ENCODE measurements around the gene DHCR7.
A peak's percentile ranks its signal among the peaks of the same experiment; 100 is the strongest.

DHCR7 gene

DNA sequence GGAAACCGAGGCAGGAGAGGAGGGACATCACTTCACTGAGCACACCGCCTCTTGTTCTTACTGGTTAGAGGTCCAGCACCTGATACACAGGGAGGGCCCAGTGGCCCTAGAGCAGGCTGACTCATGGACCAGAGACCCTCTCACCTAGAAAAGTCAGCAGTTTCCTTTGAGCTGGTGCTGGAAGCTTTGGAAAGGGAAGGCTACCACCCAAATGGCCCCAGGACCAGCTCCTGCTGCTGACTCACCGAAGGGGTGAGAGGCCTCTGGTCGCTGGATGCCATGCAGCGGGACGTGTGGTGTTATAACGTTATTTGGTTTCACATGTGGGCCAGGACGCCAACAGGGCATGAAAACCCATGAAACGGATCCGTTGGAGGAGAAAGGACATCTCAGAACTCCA, 8.6 kb upstream of the DHCR7 start:
- DNase-seq (ENCODE audit: low read depth), result no peak

DNA sequence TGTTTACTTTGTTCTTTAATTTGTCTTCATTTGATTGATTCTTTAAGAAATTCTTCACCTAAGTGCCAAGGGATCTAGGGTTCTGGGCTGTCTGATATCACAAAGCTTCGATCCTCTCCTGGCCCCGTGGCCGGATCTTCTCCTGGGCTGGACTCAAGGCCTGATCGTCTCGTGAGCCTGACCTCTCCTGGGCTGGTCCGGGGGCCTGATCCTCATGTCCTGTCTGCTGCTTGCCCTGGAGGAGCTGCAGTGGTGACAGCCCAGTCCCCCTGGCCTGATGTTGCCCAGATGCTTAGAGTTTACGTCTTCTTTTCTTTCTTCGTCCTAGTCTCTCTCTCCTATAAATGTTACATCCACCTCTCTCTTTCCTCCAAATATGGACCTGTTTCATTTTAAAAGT, 8.1 kb upstream of the DHCR7 start:
- no peak for DNase-seq (ENCODE audit: low read depth)

DNA sequence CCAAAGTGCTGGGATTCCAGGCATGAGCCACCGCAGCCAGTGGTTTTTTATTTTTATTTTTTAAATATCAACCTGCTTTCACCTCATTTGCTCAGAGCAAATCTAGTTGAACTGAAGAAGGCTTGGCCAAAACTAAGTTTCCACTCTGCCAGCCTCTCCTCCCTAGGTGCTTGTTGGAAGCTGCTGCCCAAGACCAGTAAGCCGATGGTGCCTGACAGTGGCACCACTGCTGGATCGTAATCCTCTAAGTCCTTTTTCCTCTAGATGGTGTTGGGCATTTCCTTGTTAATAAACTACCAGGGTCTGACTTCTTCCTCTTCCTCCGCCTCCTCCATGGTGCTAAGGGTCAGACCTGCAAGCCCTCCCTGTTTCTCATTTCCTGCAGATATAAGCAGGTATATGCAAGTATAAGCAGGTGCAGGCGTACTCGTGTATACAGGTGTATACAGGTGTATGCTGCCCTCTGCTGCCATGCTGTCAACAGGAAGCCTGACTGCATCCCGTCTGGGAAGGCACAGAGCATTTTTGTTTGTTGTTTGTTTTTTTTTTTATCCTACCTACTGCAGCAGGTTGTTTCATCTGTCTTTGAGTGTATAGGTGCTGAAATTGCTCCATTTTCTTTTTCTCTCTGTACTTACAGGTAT, 6.4 kb upstream of the DHCR7 start:
- DNase-seq (ENCODE audit: low read depth), result no peak

DNA sequence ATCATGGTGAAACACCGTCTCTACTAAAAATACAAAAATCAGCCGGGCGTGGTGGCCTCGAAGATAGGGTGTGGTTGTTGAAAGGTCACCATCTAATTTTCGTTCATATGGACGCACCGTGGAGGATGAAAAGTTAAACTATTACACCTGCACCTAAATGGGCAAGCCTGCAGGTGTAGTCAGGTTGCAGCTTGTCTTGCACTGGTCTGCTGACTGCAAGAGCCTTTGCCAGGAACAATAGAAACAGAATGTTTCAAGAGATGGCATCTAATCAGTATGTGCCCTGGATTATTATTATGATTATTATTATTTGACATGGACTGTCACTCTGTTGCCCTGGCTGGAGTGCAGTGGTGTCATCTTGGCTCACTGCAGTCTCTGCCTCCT, 5.7 kb upstream of the DHCR7 start:
- no peak for DNase-seq (ENCODE audit: low read depth)

DNA sequence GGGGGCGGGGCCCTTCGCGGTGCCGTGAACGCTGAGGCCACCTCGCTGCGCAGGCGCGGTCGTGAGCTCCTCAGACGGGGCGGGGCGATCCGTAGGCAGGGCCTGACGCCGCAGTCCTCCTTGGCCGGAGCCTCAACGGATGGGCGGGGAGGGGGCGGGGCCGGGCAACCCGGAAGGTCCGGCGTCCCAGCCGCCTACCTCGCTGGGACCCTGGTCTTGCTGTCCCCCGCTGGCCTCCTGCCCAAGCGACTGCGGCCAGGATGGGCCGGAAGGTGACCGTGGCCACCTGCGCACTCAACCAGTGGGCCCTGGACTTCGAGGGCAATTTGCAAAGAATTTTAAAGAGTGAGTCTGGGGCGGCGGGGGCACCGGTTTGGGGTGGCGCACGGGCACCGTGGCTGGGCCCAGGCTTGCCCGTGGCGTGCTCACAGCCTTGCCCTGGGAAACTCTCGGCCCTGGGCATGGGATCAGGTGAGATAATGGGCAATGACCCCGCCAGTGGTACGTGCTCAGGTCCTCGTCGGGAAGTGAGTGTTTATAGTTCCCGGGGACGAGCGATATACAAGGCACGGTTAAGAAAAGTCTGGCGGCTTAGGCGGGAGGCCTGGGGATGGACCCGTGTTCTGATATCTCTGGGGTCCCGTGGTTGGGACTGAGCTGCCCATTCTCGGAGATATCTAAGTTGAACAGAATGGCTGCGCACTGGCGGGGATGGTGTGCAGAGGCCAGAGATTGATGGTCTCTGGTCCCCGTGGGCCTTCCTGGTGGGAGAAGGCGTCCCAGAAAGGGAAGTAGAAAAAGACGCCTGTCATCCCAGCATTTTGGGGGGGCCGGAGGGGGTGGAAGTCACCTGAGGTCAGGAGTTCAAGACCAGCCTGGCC, 5.1 kb upstream of the DHCR7 start, which contains the start of gene NADSYN1:
TSS of gene NADSYN1 (plus strand) at position 167 of the 881 bp plus-strand sequence. CDS start at position 261, 94 bp downstream.
- peak; percentile 91 for DNase-seq (ENCODE audit: low read depth)

DNA sequence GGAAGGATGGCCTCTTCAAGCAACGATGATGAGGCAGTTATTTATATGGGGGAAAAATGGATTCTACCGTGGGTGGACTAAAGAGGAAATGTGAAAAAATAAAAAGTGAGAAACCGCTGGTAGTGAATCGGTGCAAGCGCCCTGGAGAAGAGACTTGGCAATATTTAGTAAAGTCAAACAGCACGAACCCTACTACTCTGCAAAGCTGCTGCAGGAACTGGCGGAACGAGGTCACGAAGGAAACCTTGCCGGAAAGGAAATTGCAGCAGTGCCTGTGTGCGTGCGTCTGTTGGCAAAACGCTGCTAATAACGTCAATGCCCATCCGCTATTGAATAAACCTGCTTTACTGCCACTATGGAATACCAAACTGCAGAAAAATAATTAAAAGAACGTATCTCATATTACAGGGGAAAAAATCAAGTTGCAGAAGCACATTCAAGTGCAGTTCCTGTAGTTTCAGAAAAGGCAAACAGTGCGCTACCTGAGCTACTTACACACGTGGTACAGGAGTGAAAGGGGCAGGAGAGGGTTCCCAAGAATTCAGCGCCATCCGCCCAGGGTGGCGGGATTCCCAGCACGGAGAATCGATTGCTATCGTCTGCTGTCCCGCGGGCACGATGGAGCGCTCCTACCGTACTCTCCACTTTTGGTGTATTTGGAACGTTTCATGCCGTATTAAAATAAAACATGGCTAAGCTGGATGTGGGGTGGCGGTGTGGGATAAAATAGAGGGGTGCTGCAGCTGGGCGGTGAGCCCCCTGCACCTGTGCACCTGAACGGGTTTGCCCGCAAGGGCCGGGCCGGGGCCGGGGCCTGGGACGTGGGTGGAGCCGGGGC, 4.2 kb upstream of the DHCR7 start:
- peak; percentile 46 for DNase-seq (ENCODE audit: low read depth)

DNA sequence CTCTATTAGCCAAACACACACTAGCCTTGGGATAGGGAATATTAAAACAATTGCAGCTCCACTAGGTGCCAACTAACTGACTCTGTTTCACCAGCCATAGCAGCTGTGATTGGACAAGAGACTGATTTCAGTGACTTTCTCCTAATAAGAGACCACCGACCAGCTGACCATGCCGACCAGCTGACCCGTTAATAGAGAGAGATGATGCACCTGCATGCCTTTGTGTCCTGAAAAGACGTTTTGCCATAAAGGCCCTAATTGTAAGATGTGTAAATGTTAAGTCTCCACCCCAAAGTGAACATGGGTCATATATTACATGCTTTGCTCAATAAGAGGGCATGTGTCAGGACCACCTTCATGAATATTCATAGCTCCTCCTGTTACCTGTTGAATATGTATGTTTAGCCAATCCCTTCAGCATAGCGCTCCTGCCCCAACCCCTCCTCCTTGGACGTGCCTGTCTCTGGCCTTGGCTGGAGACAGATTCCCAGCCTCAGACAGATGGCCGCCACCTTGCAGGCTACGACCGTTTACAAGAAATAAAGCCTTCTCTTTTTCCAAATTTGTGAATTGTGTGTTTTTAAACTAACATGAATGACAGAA, 3.5 kb upstream of the DHCR7 start:
- no peak for DNase-seq (ENCODE audit: low read depth)

DNA sequence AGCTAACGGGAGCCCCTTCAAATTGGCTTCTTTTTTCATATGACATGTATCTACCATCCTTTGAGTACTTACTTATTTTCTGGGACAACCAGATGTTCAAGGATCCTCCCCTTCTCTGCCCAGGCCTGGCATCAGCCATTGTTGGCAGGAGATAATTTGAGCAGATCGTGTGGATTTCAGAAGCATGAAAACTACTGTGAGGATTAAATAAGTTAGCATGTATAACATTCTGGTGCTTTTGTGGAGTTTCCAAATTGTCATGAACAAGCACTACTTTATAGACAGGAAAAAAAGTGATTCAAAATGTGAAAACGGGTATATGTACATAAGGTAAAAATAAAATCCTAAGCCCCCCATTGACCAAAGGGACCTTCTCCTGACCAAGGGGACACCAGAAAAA, 2.7 kb upstream of the DHCR7 start:
- no peak for DNase-seq (ENCODE audit: low read depth)

DNA sequence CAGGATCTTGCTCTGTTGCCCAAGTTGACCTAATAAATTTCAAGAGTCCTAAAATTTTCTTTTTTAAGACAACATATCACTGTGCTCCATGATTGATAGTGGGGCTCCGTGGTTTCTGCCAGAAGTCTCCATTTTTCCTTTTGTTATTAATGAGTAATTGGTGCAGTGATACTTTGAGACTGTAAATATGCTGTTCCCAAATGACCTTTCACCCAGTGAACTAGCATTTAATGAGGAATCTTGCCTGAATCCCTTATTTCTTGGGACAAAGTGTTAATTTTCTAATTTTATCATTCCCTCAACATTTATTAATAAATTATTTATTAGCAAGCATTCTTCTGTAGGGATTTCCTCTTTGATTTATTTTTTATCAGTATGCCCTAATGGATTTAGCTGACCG, 2.3 kb upstream of the DHCR7 start:
- DNase-seq (ENCODE audit: low read depth), result no peak

DNA sequence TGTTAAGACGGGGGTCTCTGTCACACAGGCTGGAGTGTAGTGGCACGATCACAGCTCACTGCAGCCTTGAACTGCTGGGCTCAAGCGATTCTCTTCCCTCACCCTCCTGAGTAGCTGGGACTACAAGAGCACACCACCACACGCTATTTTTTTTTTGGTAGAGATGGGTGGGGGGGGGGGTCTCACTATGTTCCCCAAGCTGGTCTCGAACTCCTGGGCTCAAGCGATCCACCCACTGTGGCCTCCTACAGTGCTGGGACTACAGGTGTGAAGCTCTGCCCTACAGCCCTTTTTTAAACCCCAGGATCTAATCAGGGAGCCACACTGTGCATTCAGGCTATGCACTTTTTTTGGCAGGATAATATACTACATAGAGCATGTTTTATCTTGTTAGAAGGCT, 1.4 kb upstream of the DHCR7 start:
- no peak for DNase-seq (ENCODE audit: low read depth)

DNA sequence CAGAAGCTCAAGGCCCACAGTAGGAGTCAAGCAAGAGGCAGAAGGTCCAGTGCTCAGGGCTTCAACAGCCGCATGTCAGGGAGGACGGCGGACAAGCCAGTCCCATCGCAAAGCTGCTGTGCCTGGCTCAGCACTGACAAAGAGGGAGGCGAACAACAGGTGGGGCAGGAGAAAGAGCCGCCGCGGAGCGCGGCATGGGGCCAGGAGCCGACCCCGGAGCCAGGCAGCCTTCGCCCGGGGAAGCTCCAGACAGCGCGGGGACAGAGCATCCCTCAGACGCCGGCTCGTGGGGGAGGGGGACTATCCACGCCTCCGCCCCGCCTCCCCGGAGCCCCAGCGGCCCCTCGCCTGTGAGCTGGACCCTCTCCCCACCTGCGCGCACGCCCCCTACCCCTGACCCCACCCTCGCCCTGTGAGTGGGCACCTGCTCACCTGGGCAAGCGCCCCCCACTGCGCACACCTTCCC, 369 bp downstream of the DHCR7 start:
- DNase-seq (ENCODE audit: low read depth), result peak; percentile 12

DNA sequence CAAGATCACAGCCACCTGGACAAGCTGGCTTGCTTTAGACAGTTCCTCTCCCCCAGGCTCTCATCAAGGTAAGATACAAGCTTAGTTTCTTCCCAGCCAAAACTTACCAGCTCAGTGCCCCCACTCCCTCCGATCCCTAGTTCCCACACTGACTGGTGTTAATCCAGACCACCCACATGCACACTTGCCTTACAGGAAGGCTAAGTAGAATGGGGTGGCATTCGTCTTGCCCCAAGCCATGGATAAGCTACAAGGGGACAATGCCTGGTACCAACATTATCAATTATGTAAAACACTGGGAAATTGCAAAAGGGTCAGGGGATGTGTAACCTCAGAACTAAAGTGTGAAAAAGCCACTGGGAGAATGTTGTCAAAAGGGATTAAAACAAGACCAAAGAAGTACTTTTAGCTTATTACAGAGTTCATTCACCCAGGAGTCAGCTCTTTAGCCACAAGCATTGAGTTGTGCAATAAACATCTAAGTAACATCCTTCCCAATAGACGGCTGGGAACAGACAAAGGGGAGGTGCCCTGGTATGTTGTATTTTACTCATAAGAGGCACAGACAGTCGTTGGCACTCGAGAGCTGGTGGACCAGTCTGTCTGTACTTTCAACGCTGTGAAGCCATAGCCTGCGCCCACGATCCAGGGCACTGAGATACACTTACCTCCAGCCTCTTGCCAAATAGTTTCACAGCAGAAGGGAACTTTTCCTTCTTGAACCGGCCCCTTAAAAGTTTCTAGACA, 1.1 kb downstream of the DHCR7 start:
- DNase-seq (ENCODE audit: low read depth), result no peak

DNA sequence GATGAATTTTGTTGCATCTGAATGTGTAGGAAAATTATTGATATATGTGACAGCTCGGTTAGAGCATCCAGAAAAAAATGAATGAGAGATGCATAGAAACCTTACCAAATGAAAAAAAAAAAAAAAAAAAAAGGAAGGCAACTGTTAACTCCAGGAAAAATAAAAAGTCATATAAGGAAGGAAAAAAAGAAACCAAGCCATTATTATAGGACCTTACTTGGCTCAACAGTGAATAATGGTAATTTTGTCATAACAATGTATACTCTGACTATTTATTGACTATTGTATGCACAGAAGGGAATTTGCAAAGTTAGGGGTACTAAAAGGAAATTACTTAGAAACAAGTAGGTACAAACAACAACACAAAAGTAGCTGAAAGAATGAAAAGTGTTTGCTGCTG, 2.0 kb downstream of the DHCR7 start:
- DNase-seq (ENCODE audit: low read depth), result no peak

DNA sequence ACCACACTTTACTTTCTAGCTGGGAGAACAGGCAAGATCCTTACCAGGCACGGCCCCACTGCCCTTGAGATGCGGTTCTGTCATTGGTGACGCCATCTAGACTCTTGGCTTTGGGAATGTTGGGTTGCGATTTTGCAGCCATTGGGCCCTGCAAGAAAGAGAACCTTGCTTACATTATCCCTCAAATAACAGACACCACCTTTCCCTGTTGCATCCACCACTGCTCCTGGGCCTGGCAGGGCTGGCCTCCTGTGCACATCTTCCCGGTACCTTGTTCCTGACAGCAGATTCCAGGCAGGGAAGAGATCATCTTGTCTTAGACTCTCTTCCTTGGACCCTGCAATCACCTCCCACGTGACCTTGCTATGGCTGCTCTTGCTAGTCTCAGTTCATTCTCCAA, 3.4 kb downstream of the DHCR7 start:
- no peak for DNase-seq (ENCODE audit: low read depth)

DNA sequence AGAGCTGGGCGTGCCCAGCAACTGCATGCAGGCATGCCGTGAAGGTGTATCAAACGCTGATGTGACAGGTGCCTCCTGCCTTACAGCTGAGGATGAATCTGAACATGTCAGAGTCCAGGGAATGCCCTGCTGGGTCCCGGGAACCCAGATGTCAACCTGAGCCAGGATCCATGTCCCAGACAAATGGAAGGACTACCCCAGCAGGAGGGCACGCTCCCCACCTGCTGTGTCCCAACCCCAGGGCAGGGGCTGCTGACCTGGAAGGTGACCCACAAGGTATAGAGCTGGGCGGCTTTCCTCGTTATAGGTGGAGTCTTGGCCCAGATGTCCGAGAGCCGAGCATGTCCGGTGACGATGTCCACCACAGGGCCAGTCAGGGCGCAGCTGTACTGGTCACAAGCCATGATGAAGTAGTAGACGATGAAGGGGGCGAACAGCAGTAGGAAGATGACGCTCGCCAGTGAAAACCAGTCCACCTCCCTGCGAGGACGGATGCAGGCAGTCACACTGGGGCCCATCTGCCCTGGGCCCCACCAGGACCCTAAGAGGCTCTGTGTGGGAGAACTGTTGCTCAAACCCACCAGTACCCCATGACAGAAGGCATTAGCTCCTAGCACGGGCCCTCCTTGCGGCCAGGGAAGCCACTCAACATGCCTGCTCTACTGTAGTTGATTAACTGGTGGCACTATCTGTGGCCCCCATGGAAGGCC, 4.3 kb downstream of the DHCR7 start:
- DNase-seq (ENCODE audit: low read depth), result no peak

DNA sequence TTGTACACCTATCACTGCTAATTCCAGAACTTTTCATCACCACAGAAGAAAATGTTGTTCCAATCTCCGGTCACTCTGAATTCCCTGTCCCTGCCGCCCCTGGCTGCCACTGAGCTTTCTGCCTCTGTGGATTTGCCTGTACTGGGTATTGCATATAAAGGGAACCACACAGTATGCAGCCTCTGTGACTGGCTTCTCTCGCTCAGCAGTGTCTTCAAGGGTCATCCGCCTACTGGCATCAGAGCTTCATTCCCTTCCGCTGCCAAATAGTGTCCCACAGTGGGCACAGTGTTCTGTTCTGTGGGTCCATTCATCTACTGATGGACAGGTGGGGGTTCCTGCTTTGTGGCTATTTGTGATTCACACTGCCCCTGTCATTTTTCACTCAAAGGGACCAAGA, 5.3 kb downstream of the DHCR7 start:
- DNase-seq (ENCODE audit: low read depth), result no peak

DNA sequence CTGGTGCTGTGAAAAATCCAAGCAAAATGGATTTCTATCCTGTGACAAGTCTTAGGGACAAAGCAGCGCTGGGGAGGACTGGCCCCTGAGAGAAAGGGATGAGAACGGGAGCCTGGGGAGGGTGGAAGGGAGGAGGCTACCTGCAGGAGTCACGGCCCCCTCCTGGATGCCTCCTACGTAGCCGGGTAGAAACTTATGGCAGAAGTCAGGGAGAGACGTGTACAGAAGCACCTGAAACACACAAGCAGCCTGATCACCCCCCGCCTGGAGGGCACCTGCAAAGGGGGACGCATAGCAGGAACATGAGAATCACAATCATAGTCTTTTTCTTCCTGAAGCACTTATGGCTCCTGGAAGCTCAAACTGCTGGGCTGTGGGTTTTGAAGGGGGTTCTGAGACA, 6.1 kb downstream of the DHCR7 start:
- no peak for DNase-seq (ENCODE audit: low read depth)

DNA sequence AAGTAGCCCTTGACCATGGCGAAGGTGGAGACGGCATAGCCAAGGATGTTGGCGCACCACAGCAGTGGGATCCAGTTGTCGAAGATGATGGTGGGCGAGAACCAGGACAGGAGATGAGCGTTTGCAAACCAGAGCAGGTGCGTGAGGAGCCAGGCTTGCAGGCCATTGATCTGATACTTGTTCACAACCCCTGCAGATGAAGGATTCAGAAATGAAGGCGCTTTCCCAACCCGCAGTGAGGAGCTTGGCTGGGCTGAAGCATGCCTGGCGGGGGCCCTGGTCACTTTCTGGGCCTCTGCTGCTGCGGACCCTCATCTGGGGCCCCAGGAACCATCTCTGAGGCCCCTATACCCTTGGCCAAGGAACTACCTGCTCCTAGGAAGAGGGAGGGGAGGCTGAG, 6.9 kb downstream of the DHCR7 start:
- no peak for DNase-seq (ENCODE audit: low read depth)

DNA sequence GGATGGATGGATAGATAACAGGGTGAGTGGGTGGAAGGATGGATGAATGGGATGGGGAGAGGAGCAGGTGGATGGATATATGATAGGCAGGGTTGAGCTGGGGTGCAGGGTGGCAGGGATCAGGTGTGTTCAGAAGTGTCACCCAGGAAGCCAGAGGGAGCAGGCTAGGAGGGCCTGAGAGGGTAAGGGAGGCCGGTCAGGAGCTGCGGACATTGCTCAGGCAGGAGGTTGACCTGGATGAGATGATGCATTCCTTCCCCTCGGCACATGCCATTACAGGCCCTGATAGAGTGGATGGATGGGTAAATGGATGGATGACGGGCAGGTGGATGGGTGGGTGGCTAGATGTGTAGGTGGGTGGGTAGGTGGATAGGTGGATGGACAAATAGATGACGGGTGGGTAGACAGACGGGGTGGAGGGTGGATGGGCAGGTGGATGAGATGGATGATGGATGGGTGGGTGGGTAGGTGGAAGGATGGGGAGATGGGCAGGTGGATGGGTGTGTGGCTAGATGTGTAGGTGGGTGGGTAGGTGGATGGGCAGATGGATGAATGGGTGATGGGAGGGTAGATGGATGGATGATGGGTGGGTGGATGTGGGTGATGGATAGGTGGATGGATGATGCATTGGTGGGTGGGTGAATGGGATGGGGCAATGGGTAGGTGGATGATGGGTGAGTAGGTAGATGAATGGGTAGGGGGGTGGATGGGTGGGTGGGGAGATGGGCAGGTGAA, 8.0 kb downstream of the DHCR7 start:
- DNase-seq (ENCODE audit: low read depth), result no peak

DNA sequence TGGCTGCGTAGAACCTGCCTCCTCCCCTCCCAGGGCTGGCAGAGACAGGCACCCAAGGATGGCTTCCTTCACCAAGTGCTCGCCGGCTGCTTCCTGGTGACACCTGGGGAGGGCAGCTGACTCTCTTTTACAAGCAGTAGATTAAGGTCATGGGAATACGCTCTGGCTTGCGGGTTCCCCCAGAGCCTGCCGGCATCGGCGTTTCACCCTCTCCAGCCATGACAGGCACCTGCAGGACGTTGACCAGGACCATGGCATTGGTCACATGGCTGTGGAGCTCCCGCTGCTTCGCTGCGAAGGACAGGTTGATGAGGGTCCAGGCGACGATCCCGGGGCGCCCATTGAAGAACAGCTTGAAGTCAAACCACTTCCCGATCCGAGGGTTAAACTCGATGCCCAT, 9.5 kb downstream of the DHCR7 start:
- DNase-seq (ENCODE audit: low read depth), result no peak

Data from activated T-cell treated with anti-CD3 and anti-CD28 coated beads for 24 hours (primary cell).